Left renal cortex interstitium (tissue), 4 donors: ENCODE data around the gene MARCHF10. TPM values are rescaled to one million over a fixed set of nuclear protein-coding genes. Genes with fewer than 3 reads are reported as not detected.

Experiments used
- DNase-seq, 4 donors: peaks; one replicate each; pipeline ENCODE4 v3.0.0-alpha.2; 2013; ENCODE audit warnings: low read depth in 4 of 4, low spot score in 2 of 4, missing footprints in 1 of 4
- polyA plus RNA-seq, 4 donors: library from polyadenylated mRNA; unstranded; fragments of 120-200 nt; gene quantifications; one replicate each; pipeline ENCODE4 v1.2.1, GENCODE V29; 2013; ENCODE audit not compliant: insufficient read length in 4 of 4

Gene MARCHF10
- polyA plus RNA-seq, 4 donors: 0.97 to 1.5 (median 1.2) TPM

DNA sequence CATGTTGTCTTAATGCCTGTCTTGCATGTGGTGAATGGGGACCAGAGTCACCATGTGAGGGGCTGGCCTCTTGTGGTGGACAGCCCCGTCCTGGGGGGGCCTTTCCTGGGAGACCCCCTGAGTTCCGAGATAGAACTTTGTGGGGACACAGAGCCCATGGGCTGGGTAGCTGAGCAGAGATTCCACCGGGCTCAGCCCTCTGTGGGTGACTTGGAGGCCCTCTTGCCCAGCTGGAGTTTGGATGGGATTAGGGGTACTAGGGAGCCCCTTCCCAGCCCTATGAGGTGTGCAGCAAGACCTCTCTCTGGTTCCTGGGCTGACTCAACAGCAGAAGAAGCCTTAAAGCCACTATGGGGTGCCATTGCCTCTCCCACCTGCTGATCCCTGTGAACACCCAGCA is 142.5 kb downstream of the MARCHF10 start:
- DNase-seq: no peak

DNA sequence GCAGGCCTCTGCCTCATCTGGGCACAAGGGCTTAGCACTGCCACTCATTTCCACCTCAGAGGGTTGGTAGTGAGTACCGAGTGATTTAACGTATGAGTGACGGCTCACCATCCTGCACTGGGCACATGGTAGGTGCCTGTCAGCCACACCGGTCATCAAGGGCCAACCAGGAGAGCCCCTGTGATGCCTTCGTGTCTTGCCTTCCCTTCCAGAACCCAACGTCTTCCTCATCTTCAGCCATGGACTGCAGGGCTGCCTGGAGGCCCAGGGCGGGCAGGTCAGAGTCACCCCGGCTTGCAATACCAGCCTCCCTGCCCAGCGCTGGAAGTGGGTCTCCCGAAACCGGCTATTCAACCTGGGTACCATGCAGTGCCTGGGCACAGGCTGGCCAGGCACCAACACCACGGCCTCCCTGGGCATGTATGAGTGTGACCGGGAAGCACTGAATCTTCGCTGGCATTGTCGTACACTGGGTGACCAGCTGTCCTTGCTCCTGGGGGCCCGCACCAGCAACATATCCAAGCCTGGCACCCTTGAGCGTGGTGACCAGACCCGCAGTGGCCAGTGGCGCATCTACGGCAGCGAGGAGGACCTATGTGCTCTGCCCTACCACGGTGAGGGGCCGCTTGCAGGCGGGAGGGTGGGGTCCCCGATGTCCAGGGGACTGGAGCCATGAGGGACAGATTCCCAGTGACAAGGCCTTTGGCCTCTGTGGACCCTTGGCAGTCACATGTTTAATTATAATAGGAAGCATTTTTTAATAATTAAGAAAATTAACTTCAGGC is 143.6 kb downstream of the MARCHF10 start:
- no peak for DNase-seq

DNA sequence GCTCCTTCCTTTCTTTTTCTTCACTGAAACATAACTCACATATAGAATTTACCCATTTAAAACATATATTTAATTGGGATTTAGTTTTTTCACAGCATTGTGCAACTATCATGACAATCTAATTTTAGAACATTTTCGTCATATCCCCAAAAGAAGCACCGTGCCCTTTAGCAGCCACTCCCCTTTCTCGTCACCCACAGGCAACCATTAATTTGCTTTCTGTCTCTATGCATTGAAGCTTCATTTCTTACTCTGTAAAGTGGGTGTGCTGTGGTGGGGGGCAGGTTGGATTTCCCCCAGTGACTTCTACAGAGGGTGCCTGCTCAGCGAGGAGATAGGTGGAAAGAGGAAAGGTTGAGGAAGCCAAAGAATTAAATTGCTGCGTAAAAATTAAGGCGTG is 144.8 kb downstream of the MARCHF10 start:
- no peak for DNase-seq

DNA sequence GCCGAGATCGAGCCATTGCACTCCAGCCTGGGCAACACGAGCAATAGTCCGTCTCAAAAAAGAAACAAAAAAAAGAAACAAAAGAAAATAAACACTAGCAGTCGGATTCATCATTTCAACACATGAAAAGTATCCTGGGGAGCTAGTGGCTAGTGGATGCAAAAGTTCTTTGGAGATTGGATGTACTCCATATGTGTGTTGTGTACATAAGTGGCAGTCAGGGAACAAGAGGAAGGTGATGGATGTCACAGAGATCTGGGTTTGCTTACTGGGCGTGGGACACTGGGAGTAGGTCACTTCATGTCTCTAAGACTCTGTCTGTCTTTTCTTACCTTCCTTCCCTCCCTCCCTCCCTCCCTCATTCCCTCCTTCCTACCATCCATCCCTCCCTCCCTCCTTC is 145.3 kb downstream of the MARCHF10 start:
- no peak for DNase-seq

DNA sequence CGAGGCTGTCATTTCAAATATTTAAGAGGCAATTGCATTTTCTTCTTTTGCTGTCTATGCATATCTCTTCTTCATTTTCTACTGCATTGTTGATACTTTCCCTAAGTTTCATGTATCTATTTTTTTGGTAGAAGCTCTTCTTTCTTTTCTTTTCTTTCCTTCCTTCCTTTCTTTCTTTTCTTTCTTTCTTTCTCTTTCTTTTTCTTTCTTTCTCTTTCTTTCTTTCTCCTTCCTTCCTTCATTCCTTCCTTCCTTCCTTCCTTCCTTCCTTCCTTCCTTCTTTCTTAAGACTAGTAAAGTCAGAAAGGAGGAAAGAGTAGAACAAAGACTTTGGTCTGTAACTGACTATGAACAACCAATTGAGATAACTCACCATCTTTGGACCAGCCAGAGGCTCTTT is 146.8 kb downstream of the MARCHF10 start:
- no peak for DNase-seq

DNA sequence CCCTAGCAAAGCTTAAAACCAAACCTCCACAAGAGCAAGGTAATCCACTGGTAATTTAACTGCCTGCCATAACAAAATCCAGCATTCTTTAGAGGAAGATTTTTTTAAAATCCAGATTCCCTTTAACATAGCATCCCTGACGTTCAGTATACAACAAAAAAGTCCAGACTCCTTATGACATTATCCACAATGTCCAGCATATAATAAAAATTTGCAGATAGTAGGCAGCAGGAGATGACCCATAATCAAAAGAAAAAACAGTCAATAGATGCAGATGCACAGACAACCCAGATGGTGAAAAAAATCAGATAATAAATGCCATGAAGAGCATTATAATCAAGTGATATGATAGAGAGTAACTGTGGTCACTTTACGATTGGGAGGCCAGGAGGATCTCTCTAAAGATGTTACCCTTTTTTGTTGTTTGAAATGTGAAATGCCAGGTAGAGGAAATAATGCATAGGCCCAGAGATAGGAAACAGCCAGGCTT is 147.4 kb downstream of the MARCHF10 start:
- DNase-seq: no peak

DNA sequence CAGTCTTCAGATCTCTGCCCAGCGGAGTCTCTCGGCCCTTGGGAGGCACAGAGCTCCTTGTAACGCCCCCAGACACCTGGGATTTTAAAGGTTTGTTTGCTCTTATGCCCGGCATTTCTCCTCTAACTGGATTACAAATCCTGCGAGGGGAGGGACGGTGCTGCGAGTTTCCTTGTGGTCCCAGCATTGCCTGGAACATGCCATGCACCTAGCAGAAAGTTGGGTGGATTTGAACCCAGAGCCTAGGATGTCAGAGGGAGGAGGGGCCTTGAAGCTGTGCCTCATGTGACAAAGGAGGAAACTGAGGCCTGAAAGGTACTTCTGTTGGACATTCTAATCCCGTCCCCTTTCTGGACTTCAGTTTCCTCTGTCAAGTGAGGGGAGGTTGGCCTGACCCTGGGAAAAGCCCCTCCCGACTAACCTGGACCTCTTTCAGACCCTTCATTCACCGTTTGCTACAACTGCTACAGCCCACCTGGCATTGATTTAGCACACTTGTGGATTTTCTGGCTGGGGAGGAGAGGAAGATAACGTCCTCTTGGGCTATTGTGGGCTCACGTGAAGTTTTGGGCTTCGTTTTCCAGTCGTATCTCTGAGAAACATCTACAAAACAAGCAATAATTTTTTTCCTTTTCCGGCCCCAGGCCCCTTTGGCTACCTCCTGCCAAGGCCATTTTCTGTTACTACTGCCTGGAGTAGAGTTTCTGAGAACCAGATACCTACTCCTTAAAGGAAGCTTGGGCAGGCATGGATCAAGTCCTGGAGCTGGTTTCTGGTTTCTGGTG is 149.8 kb downstream of the MARCHF10 start:
- DNase-seq: no peak

DNA sequence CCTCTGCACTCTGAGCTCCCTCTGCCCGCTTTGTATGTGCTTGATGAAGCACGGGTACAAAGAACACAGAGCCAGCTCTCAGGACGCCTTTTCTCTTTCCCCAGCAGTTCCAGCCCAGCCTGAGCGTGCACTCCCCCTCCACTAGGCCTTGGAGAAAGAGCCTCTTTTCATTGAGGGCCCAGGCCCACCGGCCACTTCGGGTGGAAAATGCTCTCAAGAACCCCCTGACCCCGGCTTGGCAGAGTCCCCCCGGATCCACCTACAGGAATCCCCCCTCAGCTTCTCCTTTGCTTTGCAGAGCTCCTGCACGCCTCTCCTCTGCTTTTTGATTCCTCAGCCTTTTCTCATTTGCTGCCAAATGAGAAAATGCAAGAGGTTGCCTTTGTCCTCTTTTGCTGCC is 150.4 kb downstream of the MARCHF10 start:
- no peak for DNase-seq

DNA sequence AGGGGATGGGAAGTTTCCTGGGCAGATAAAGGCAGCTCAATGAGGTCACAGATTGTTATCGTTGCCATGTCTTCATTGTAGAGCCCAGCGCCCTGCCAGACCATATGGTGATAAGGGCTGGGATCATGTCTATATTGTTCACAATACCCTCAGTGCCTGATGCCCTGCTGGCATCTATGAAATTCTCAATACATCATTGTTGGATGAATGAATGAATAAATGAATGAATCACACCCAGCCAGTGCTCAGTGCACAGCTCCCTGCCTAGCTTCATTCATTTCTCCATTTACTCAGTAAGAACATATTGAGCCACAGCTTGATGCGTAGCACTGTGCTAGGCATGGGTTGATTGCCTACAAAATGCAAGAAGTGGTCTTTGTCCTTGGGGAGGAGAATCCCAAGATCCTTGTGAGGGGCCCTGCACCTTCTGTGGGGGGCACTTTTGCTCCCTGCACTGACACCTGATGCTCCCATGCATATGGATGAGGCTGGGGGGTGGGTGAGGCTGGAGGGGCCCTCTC is 150.9 kb downstream of the MARCHF10 start:
- DNase-seq: no peak

DNA sequence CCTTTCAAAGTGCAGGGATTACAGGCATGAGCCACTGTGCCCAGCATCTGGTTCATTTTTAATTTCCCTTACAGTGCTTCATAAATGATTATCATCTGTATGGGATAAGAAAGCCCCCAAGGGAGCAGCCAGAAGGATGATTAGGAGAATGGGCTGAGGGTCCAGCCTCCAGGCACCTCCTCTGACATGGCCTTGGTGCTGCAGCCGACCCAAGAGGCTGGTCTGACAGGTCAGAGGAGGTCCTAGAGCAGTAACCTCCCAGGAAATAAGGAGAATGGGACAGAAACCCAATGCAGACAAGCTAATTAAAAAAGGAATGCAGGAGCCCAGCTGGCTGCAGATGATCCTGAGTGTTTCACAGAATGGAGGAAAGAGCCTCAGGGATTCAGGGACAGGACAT is 151.7 kb downstream of the MARCHF10 start:
- DNase-seq: no peak

DNA sequence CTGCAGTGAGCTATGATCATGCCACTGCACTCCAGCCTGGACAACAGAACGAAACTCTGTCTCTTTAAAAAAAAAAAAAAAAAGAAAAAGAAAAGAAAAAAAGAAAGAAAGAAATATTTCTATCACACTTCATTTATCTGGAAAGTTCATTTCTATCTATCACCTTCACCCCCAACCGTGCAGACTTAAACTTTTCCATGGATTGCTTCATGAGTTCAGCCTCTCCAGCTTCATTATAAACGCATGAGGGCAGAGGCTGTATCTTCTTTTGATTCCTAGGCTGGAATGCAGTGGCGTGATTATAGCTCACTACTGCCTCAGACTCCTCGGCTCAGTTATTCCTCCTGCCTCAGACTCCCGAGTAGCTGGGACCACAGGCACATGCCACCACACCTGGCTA is 152.5 kb downstream of the MARCHF10 start:
- DNase-seq: no peak

DNA sequence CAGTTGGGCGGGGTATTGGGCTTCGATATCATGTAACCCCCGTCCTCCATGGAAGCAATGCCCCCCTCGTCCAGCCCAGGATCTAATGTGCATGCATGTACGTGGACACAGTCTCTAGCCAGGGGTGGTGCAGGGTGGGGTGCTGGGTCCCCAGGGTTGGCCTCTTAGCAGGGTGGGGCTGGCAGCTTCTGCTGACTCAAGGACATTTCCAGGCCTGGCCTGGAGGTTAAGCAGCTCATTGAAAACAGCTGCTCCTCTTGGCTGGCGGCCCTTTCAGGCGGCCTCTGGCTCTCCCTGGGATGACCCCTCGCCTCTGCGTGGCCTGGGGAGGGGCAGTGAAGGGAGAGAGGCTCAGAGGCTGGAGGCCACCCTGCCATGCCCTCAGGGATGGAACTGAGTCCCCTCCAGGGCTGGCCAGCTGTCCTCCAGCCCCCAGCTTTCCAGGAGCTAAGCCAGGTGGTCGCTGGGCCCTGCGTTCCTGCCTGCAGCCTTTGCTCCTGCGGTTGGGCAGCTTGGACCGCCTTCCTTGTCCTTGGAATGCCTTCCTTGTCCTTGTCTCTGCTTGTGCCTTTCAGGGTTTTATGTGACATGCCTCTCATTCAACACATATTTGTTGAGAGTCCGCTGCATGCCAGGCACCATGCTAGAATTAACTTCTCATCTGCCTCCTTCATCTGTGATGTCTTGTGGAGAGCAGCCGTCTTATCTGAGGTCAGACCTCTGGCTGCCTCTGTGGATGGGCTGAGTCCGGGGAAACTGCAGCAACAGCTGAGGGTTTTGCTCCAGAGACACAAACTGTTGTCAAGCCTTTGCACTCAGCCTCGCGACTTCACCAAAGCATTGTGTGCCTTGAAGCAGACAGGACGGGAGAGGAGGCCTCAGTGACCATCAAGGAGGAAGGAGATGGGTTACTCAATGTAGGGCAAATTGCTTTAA is 154.0 kb downstream of the MARCHF10 start:
- DNase-seq: peak in 1 of 4 donors; percentile 38

DNA sequence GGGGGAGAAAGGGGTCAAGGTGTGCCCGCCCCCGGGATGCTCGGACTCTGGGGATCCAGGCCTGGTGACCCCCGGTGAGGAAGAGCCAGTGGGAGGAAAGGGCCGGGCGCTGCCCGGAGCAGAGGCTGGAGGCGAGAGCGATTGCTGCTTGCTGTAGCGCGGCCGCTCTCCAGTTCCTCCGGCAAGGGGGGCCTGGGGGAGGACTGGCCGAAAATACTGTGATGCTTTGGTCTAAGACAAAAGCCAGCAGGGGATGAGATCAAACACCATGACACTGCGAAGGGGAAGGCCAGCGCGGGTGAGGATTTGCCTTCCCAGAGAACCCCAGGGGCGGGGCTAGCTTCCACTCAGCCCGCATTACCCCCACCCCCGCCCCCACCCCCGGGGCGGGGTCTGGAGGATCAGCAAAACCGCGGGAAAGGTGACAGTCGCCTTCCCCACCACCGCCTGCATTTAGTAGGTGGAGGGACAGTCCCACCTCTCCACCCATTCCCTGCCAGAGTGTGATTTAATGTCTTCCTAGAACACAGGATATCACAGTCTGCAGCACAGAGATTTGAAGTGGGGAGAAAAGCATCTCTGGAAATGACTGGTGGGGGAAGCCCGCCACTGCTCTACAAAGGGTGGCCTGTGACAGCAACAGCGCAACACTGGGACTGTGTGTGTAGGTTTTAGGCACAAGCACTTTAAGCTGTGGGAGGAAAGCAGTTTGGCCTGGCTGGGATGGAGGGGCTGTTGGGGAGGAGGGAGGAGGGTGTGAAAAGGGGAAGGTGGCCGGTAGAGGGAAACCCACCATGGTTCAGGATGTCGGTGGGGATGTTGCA is 154.9 kb downstream of the MARCHF10 start:
- peak in 2 of 4 donors; percentile 62 to 66 for DNase-seq

DNA sequence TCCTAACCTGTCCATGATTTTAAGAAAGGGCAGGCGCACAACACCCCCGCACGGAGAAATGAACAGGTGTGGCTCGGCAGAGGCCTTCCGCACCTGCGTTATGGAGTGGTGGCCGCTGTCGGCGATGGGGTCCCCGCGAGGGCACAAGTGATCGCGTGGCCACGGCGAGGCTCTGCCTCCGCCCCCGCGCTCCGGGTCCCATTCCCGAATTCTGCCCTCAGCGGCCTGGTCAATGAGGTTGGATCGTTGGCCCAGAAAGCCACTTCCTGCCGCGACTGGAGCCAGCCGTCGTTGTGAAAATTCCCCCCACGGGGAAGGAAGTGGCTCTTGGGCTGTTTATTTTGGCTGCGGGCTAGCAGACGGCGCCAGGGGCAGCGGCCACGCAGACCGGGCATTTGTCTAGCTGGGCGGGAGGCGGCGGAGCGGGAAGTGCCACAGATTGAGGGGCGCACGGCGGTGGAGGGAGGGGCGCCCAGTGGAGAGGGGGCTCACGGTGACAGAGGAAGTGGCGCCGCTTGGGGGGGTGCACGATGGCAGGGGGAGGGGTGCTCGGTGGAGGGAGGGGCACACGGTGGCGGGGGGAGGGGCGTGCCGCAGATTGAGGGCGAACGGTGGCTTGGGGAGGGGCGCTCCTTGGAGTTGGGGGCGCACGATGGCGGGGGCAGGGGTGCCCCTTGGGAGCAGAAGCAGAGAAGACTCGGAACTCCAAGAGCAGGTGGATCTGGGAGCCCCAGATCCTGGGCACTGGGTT is 155.7 kb downstream of the MARCHF10 start:
- no peak for DNase-seq

Other genes starting within 250 kb of the MARCHF10 start
- 100 to 1,000 TPM in 1 of 4 donors, 10 to 100 TPM in 3; 62.6 to 104 (median 78.0) TPM for gene MRC2, start 180.6 kb downstream of the MARCHF10 start, polyA plus RNA-seq
- 10 to 100 TPM; 24.2 to 39.9 (median 27.8) TPM for gene TANC2, start 157.9 kb upstream of the MARCHF10 start, polyA plus RNA-seq